Effector memory CD4-positive, alpha-beta T cell (primary cell): Measurements from ENCODE around the gene CHST1.

Experiments
- DNase-seq, 3 donors: peaks; one replicate each; pipeline ENCODE4 v3.0.0-alpha.2; 2020
- H3K27ac ChIP-seq: 2 replicates; pipeline ENCODE4 v1.7.0; 2013; ENCODE audit warnings: mild to moderate bottlenecking, low read length, moderate library complexity; ENCODE audit not compliant: insufficient read depth, poor library complexity, severe bottlenecking
- H3K27me3 ChIP-seq: replicated peaks from 2 replicates; pipeline ENCODE4 v1.7.0; 2013; ENCODE audit warnings: mild to moderate bottlenecking, low read length; ENCODE audit not compliant: insufficient read depth, control insufficient read depth, poor library complexity, severe bottlenecking
- H3K36me3 ChIP-seq: 2 replicates; pipeline ENCODE4 v1.7.0; 2013; ENCODE audit warnings: mild to moderate bottlenecking, low read length, moderate library complexity; ENCODE audit not compliant: control insufficient read depth, insufficient read depth
- H3K4me1 ChIP-seq: 2 replicates; pipeline ENCODE4 v1.7.0; 2013; ENCODE audit warnings: low read length, mild to moderate bottlenecking; ENCODE audit not compliant: control insufficient read depth, insufficient read depth, poor library complexity, severe bottlenecking
- H3K4me3 ChIP-seq: 2 replicates; pipeline ENCODE4 v1.7.0; 2013; ENCODE audit warnings: low read length, low read depth, mild to moderate bottlenecking; ENCODE audit not compliant: insufficient read depth, poor library complexity, severe bottlenecking
- H3K9me3 ChIP-seq: 2 replicates; pipeline ENCODE4 v1.7.0; 2013; ENCODE audit warnings: mild to moderate bottlenecking, low read length, moderate library complexity; ENCODE audit not compliant: control insufficient read depth

The CHST1 gene

DNA sequence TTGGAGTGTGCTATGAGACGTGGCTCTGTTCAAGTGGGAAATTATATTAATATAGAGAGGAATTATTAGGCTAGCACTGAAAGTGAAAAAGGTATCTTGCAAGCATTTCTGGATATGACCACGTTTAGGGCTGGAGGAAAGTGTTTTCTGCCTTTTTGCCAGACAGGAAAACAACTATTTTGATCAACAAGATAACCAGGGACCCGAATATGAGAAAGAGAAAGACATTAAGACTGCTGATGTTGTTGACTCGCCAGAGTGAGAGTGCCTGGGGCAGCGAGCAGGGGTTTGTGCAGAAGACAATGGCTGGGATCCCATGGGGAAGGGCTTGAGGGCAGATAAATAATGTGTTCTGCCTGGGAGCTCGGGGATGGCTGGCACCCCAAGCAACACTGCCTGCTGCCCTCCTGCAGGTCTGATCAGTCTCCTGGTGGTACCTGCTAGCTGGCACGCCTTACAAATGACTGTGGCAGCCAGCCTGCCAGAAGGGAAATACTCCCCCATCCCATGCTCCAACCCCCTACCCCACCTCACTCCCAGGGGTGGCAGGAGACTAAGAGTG lies 23.1 kb upstream of the CHST1 start:
- no peak overlapping the region for H3K4me3 ChIP-seq
- H3K27me3 ChIP-seq = no peaks in the 10 kb centered on the region
- no peak overlapping the region for H3K27ac ChIP-seq
- H3K36me3 ChIP-seq = no peaks in the 10 kb centered on the region
- H3K4me1 ChIP-seq = no peaks in the 10 kb centered on the region
- H3K9me3 ChIP-seq = no peaks in the 10 kb centered on the region
- no peak for DNase-seq

DNA sequence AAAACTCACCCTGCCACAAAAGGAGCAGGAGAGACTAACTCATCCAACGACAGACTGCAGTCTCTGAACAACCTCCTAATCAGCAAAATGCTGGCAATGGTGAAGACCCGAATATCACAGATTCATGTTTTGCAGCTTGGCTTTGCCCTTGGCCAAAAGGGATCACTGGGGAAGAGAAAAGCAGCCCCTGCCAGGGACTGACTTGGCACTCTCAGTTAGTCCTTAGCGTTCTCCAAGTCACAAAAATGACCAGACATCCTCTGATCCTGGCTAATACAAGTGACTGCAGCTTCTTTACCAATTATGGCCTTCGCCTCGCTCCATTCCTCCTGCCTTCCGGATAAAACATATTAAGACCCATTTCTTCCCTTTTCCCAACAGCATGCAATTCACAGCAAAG lies 22.4 kb upstream of the CHST1 start:
- DNase-seq = no peak
- H3K27me3 ChIP-seq = no peaks in the 10 kb centered on the region
- no peaks in the 10 kb centered on the region for H3K4me1 ChIP-seq
- no peaks in the 10 kb centered on the region for H3K9me3 ChIP-seq
- H3K36me3 ChIP-seq = no peaks in the 10 kb centered on the region
- H3K27ac ChIP-seq = no peak overlapping the region
- no peak overlapping the region for H3K4me3 ChIP-seq

DNA sequence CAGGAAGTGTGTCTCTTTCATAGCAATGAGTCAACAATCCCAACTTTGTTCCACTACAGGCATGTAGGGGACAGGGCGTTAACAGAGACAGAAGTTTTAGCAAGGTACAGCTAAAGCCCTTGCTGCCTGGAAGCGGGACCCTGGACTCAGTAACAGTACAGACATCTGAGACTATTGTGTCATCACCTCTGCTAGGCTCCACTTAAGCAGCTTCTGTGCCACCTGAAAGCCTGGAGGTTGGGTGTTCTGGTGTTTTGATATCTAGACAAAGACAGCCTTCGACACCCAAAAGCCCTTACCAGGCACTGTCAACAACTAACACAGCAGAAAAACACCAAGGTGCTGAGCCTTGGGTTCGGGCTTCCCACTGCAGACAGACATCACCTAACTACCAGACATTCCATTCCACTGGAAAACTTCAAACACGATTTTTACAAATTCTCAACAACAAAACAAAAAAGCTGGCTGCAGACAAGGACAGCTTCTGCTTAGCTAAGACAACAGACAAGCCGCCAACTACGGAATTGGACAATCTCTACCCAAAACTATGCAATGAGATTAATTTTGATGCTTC lies 20.6 kb upstream of the CHST1 start:
- Histone ChIP-seq H3K27me3 (no peaks in the 10 kb centered on the region), H3K4me1 (no peaks in the 10 kb centered on the region), H3K9me3 (no peaks in the 10 kb centered on the region), H3K27ac (no peak overlapping the region), H3K4me3 (no peak overlapping the region), H3K36me3 (no peaks in the 10 kb centered on the region)
- DNase-seq = no peak

DNA sequence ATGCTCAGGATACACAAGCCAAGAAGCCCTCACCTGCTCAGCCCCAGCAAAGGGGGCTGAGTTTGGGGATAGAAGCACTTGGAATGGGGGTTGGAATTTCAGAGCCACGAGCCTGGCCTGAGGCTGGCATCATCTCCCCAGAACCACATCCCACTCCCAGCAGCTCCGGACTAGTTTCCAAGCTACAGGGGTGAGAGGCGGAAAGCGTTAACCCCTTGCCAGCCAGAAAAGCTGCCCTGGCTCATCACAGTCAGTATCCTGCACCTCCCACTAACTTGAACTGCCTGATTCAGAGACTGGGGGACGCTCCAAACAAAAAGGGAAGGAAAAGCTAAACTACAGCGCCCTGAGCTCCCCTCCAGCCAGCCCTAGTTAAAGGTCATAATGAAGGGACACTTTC lies 19.0 kb upstream of the CHST1 start:
- H3K9me3 ChIP-seq = no peaks in the 10 kb centered on the region
- no peak for DNase-seq
- H3K36me3 ChIP-seq = no peaks in the 10 kb centered on the region
- H3K27me3 ChIP-seq = no peaks in the 10 kb centered on the region
- H3K4me1 ChIP-seq = no peaks in the 10 kb centered on the region
- H3K27ac ChIP-seq = no peak overlapping the region
- H3K4me3 ChIP-seq = no peak overlapping the region

DNA sequence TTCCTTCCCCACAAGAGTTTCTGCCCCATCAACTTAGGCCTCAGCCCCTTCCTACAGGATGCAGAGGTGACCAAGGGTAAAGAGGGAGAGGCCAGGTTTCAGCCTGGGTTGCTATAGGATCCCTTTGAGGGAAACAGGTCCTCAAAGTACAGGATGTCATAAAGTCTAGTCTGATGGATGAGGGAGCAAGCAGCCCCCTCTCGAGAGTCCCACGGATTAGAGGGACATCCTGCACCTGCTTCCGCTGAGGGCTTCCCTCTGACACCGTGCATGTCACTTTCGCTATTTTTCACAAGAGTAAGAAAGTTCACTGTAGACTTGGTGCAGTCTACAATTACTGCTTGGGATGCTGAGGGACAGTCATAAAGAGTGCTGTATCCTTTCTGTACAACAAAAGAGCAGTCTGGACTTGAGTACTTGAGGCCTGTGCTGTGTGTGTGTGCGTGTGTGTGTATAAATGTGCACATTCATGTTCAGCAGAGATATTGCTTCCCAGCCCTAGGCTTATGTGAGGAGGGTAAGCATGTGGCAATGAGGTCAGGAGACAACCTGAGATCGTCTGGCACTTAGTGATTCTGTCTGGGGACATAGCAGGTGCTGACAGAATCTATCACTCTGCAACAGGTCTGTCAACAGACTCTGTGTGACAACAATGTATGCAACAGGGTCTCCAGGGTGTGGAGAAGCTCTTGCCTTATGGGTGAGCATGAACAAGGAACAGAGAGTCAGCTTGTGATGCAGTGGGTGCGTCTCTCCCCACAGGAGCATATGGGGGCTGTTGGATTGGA lies 18.0 kb upstream of the CHST1 start:
- no peaks in the 10 kb centered on the region for H3K9me3 ChIP-seq
- H3K27ac ChIP-seq = no peak overlapping the region
- H3K36me3 ChIP-seq = no peaks in the 10 kb centered on the region
- DNase-seq = no peak
- no peak overlapping the region for H3K4me3 ChIP-seq
- no peaks in the 10 kb centered on the region for H3K4me1 ChIP-seq
- H3K27me3 ChIP-seq = no peaks in the 10 kb centered on the region

DNA sequence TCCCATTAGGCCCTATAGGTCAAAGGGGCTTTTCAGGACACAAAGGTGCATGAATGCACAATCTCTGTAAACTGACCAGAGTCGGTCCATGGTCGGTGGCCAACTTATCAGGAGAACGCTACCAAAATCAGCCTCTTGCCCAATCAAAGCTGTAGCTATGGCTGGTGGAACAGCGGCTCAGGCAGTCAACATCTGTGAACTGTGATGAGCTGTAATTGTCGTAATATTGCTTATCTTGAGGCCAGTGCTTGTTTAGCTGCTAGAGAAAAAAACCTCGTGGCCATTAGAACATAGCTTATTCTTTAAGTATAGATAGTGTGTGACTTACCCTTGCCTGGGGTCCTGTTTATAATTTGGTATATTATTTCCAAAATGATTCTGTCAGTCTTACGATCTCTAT lies 14.4 kb upstream of the CHST1 start:
- no peaks in the 10 kb centered on the region for H3K36me3 ChIP-seq
- H3K27me3 ChIP-seq = no peaks in the 10 kb centered on the region
- no peak overlapping the region for H3K4me3 ChIP-seq
- H3K4me1 ChIP-seq = no peaks in the 10 kb centered on the region
- no peak overlapping the region for H3K27ac ChIP-seq
- DNase-seq = no peak
- H3K9me3 ChIP-seq = no peaks in the 10 kb centered on the region

DNA sequence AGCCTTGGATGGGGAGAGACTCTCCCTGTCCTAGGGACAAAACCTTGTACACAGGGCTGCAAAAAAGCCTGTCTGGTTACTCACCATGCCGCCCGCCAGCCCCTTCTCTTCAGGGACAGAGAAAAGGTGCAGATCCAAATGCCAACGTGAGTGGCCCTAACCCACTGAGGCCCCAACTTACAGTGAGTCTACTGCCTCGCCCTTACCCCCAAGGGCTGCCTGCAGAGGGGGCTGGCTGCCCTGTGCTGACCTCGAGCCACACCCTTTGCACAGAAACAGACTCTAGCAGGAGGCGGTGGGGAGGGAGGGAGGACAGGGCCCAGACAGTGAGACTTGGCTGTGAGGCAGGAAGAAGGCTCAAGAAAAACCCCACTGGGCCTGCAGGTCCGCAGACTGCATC lies 13.6 kb upstream of the CHST1 start:
- H3K4me3 ChIP-seq = no peak overlapping the region
- no peaks in the 10 kb centered on the region for H3K4me1 ChIP-seq
- H3K36me3 ChIP-seq = no peaks in the 10 kb centered on the region
- H3K27me3 ChIP-seq = no peaks in the 10 kb centered on the region
- H3K9me3 ChIP-seq = no peaks in the 10 kb centered on the region
- H3K27ac ChIP-seq = no peak overlapping the region
- no peak for DNase-seq

DNA sequence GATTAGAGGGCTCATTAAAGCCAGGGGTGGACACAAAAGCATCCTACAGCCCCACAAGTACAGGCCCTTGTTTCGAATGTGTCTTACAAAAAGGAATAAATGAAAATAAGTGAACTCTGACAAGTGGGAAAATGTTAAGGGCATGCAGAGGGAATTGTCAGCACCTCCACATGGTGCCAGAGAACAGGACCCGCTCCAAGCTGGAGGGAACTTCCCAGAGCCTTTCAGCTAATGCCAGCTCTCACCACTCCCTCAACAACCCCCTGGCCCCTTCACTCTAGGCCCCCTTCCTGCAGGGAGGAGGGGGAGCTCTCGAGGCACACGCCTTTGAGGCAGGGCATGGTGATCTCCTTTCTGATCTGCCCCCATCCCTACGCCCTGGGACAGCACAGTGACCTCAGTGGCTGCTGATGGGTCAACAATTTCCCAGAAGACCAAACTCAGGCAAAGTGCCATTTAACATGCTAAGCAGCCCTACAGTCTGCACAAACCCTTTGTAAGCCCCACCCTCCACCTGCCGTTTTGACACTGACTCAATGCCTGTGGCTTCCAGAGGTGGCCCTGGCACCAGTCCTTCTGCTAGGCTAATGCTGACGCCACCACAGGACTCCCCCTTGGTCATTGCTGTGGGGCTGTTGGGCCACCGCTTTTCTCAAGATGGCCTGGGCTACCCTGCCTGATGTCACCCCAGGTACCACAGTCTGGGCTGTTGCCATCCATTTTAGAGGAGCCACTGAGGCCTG lies 12.5 kb upstream of the CHST1 start:
- Histone ChIP-seq H3K27me3 (no peaks in the 10 kb centered on the region), H3K4me1 (no peaks in the 10 kb centered on the region), H3K36me3 (no peaks in the 10 kb centered on the region), H3K27ac (no peak overlapping the region), H3K4me3 (no peak overlapping the region), H3K9me3 (no peaks in the 10 kb centered on the region)
- no peak for DNase-seq

DNA sequence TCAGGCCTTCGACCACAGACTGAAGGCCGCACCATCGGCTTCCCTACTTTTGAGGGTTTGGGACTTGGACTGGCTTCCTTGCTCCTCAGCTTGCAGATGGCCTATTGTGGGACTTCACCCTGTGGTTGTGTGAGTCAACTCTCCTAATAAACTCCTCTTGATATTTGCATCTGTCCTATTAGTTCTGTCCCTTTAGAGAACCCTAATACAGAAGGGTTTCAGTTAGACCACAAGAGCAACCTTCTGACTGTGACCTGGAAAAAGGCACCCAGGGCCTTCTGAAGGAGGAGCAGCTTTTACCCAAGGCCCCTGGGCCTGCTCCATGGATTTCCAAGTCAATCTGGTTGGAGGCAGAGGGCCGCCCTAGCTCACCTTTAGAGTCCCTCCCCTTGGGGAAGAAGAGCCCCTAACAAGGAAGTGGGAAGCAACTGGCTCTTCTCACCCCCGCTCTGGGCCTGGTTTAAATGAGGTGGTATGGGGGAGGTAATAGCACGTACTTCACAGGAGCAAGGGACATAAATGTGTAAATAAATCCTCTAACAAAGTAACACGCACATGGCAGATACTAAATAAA lies 11.2 kb upstream of the CHST1 start:
- no peaks in the 10 kb centered on the region for H3K27me3 ChIP-seq
- H3K4me3 ChIP-seq = no peak overlapping the region
- no peaks in the 10 kb centered on the region for H3K36me3 ChIP-seq

DNA sequence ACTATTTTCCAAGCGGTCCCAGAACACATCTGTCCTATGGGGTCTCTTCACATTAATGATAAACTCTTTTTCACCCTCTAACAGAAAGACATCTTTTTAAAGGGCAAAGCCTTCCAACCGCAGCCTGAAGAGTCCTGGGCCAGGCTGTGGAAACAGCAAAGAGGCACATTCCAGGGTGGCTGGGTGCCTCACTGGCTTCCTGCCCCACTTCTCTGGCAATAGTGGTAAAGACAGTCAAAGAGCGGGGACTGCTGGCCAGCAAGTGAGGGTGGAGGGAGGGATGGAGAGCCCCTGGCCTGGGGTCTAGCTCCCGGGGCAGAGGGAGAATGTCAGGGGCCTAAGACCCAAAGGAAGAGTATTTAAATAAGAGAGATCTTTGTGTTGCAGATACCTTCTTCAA lies 10.2 kb upstream of the CHST1 start:
- Histone ChIP-seq H3K27ac (no peak overlapping the region), H3K27me3 (no peaks in the 10 kb centered on the region), H3K4me3 (no peak overlapping the region), H3K9me3 (no peaks in the 10 kb centered on the region), H3K36me3 (no peaks in the 10 kb centered on the region), H3K4me1 (no peaks in the 10 kb centered on the region)
- no peak for DNase-seq

More for the DNA sequence above, 11.2 kb upstream of the CHST1 start:
- Histone ChIP-seq H3K4me1 (no peaks in the 10 kb centered on the region), H3K9me3 (no peaks in the 10 kb centered on the region), H3K27ac (no peak overlapping the region)
- no peak for DNase-seq
